Endothelial cell of umbilical vein (primary cell): ENCODE data around the gene BIN1.

Experiments used
- EZH2 ChIP-seq: IDR thresholded peaks from 2 replicates; pipeline ENCODE4 v1.6.1; 2012; ENCODE audit warnings: borderline replicate concordance, low read depth, mild to moderate bottlenecking, moderate library complexity, low read length, inconsistent platforms; ENCODE audit not compliant: severe bottlenecking
- FOS ChIP-seq: IDR thresholded peaks from 2 replicates; pipeline ENCODE4 v1.6.1; 2011; ENCODE audit warnings: mild to moderate bottlenecking, low read length, moderate library complexity, borderline replicate concordance; ENCODE audit not compliant: insufficient read depth
- MYC ChIP-seq: IDR thresholded peaks from one replicate; pipeline ENCODE4 v1.6.1; 2011; ENCODE audit warnings: mild to moderate bottlenecking, low read depth, low read length
- POLR2A ChIP-seq: IDR thresholded peaks from 2 replicates; pipeline ENCODE4 v1.6.1; 2012; ENCODE audit warnings: low read depth, mild to moderate bottlenecking, control low read depth, low read length
- TF ChIP-seq, protein P1 (sequence below), 2 donors: IDR thresholded peaks; 1 replicate in 1 of 2; 2 replicates in 1 of 2; pipeline ENCODE4 v1.5.1; 2011; ENCODE audit warnings: low read length in 2 of 2, mild to moderate bottlenecking in 2 of 2, moderate library complexity in 2 of 2, control low read depth in 1 of 2, inconsistent platforms in 1 of 2, low read depth in 1 of 2; ENCODE audit not compliant: insufficient read depth in 1 of 2; ENCODE audit errors: extremely low read depth in 1 of 2
- TF ChIP-seq, protein P2 (sequence below): IDR thresholded peaks from 2 replicates; pipeline ENCODE4 v1.6.1; 2011; ENCODE audit not compliant: insufficient read depth, insufficient read length

DNA sequence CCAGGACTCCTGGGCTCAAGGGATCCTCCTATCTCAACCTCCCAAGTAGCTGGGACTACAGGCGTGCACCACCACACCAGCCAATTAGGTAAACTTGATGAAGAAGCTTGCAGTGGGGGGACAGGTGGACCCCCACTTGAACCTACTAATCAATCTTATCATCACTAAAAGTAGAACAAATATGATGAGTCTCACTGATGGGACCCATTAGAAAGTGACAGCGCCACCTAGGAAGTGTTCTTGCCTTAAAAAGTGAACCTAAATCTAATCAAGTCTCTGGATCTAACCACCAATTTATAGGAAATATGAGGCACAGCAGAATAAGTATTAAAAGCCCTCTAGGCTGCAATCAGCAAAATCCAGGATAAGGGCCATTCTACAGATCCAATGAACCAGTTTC is 79.2 kb downstream of the BIN1 start:
- no peak for TF ChIP-seq POLR2A
- TF ChIP-seq, protein P1, sequence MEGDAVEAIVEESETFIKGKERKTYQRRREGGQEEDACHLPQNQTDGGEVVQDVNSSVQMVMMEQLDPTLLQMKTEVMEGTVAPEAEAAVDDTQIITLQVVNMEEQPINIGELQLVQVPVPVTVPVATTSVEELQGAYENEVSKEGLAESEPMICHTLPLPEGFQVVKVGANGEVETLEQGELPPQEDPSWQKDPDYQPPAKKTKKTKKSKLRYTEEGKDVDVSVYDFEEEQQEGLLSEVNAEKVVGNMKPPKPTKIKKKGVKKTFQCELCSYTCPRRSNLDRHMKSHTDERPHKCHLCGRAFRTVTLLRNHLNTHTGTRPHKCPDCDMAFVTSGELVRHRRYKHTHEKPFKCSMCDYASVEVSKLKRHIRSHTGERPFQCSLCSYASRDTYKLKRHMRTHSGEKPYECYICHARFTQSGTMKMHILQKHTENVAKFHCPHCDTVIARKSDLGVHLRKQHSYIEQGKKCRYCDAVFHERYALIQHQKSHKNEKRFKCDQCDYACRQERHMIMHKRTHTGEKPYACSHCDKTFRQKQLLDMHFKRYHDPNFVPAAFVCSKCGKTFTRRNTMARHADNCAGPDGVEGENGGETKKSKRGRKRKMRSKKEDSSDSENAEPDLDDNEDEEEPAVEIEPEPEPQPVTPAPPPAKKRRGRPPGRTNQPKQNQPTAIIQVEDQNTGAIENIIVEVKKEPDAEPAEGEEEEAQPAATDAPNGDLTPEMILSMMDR (IDR thresholded peaks at IDR 0.05; ENCODE audit: extremely low read depth in 1 of 2, insufficient read depth in 1 of 2, low read depth in 1 of 2, low read length in 2 of 2) = no peak
- TF ChIP-seq, protein P2, sequence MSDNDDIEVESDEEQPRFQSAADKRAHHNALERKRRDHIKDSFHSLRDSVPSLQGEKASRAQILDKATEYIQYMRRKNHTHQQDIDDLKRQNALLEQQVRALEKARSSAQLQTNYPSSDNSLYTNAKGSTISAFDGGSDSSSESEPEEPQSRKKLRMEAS = no peak
- no peak for TF ChIP-seq FOS
- TF ChIP-seq MYC = no peak
- no peak for TF ChIP-seq EZH2
